GM12892 (cell line): Measurements from ENCODE around the gene ARF4.

ENCODE experiments used
- DNase-seq: peaks from one replicate; pipeline ENCODE4 v3.0.0; 2011; ENCODE audit not compliant: insufficient read length
- FAIRE-seq: peaks from 2 replicates; lab custom pipeline; 2011; peaks lifted over from hg19 to GRCh38; lab: Jason Lieb, UNC
- POLR2A ChIP-seq: IDR thresholded peaks from 2 replicates; pipeline ENCODE4 v1.6.1; 2011; ENCODE audit warnings: low read depth, low read length, control low read depth
- POLR2AphosphoS5 ChIP-seq: IDR thresholded peaks from 2 replicates; pipeline ENCODE4 v1.6.1; 2011; ENCODE audit warnings: low read depth, low read length, control low read depth
- TAF1 ChIP-seq: IDR thresholded peaks from 2 replicates; pipeline ENCODE4 v1.6.1; 2011; ENCODE audit warnings: low read depth, mild to moderate bottlenecking, control low read depth, low read length, borderline replicate concordance

Gene ARF4

GRCh38 chr3:57538465-57538864 is 58.7 kb downstream of the ARF4 start:
- no peak for TF ChIP-seq TAF1
- no peak for TF ChIP-seq POLR2AphosphoS5
- no peak for TF ChIP-seq POLR2A
- DNase-seq, result no peak
- no peak for FAIRE-seq

- FAIRE-seq, result no peak
- no peak for DNase-seq
- TF ChIP-seq POLR2AphosphoS5 (no peak), TAF1 (no peak), POLR2A (no peak)
Measured at GRCh38 chr3:57530071-57530608, 67.0 kb downstream of the ARF4 start.
